ENCODE measurements around the gene MAST2.
"Not testable (repeated sequence)": the region's sequence is repeated elsewhere in the genome, so short reads cannot be mapped to it uniquely, and the experiment has no call there.

The MAST2 gene

GRCh38 chr1:46056325-46056724 lies 252.9 kb downstream of the MAST2 start:
- peaks cover 11% of the 10 kb centered on the region for H3K36me3 ChIP-seq (ENCODE audit: insufficient read depth, insufficient read length, low read length)
- no peak for DNase-seq (ENCODE audit: low read depth, low spot score)

GRCh38 chr1:46057215-46057614 lies 253.8 kb downstream of the MAST2 start:
- H3K27me3 ChIP-seq (ENCODE audit: insufficient read depth, insufficient read length); H3K4me1 ChIP-seq (ENCODE audit: insufficient read depth, insufficient read length); H3K4me3 ChIP-seq (ENCODE audit: insufficient read length, low read depth); H3K9ac ChIP-seq (ENCODE audit: insufficient read length, low read depth); DNase-seq (ENCODE audit: low read depth, low spot score): not testable (repeated sequence)
- H3K9me3 ChIP-seq (ENCODE audit: insufficient read depth, low read length), result peaks cover 19% of the 10 kb centered on the region; the same call in 1 of the 2 replicates
- H3K36me3 ChIP-seq (ENCODE audit: insufficient read depth, insufficient read length, low read length), result peaks cover 16% of the 10 kb centered on the region

More at GRCh38 chr1:46056325-46056724, 252.9 kb downstream of the MAST2 start:
- Histone ChIP-seq H3K9ac (ENCODE audit: insufficient read length, low read depth) (no peak overlapping the region), H3K4me1 (ENCODE audit: insufficient read depth, insufficient read length) (no peaks in the 10 kb centered on the region), H3K9me3 (ENCODE audit: insufficient read depth, low read length) (peaks cover 19% of the 10 kb centered on the region; the same call in 1 of the 2 replicates), H3K4me3 (ENCODE audit: insufficient read length, low read depth) (no peak overlapping the region), H3K27me3 (ENCODE audit: insufficient read depth, insufficient read length) (no peaks in the 10 kb centered on the region)
- TF ChIP-seq ZNF274 (IDR thresholded peaks at IDR 0.05; ENCODE audit: low read depth, low read length) (no peak), YY1 (IDR thresholded peaks at IDR 0.05; ENCODE audit: insufficient read depth, insufficient read length) (no peak), SUZ12 (IDR thresholded peaks at IDR 0.05; ENCODE audit: extremely low read depth, insufficient read depth, insufficient read length) (no peak)

DNA sequence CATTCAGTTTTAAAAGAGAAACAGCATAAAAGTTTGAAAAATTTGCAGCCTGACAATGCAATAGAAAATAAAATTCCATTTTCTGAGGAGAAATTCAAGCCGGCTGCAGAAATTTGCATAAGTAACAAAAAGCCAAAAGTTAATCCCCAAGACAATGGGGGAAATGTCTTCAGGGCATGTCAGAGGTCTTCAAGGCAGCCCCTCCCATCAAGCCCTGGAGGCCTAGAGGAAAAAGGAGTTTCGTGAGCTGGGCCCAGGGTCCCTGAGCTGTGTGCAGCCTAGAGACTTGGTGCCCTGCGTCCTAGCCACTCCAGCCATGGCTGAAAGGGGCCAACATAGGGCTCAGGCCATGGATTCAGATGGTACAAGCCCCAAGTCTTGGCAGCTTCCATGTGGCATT lies 254.4 kb downstream of the MAST2 start:
- peaks cover 19% of the 10 kb centered on the region; the same call in 1 of the 2 replicates for H3K9me3 ChIP-seq (ENCODE audit: insufficient read depth, low read length)
- no peaks in the 10 kb centered on the region for H3K27me3 ChIP-seq (ENCODE audit: insufficient read depth, insufficient read length)
- no peaks in the 10 kb centered on the region for H3K4me1 ChIP-seq (ENCODE audit: insufficient read depth, insufficient read length)
- no peak for TF ChIP-seq ZNF274 (IDR thresholded peaks at IDR 0.05; ENCODE audit: low read depth, low read length)
- no peak for TF ChIP-seq YY1 (IDR thresholded peaks at IDR 0.05; ENCODE audit: insufficient read depth, insufficient read length)
- no peak for TF ChIP-seq SUZ12 (IDR thresholded peaks at IDR 0.05; ENCODE audit: extremely low read depth, insufficient read depth, insufficient read length)
- H3K4me3 ChIP-seq (ENCODE audit: insufficient read length, low read depth), result no peak overlapping the region
- H3K36me3 ChIP-seq (ENCODE audit: insufficient read depth, insufficient read length, low read length), result peaks cover 16% of the 10 kb centered on the region
- no peak overlapping the region for H3K9ac ChIP-seq (ENCODE audit: insufficient read length, low read depth)
- DNase-seq (ENCODE audit: low read depth, low spot score), result no peak

DNA sequence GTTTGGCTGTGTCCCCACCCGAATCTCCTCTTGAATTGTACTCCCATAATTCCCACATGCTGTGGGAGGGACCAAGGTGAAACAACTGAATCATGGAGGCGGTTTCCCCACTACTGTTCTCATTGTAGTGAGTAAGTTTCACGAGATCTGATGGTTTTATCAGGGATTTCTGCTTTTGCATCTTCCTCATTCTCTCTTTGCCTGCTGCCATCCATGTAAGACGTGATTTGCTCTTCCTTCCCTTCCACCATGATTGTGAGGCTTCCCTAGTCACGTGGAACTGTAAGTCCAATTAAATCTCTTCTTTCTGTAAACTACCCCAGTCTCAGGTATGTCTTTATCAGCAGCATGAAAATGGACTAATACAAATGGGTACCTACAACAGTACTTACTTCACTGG lies 255.5 kb downstream of the MAST2 start:
- no peak overlapping the region for H3K9ac ChIP-seq (ENCODE audit: insufficient read length, low read depth)
- H3K9me3 ChIP-seq (ENCODE audit: insufficient read depth, low read length), result peaks cover 19% of the 10 kb centered on the region; the same call in 1 of the 2 replicates
- peaks cover 16% of the 10 kb centered on the region for H3K36me3 ChIP-seq (ENCODE audit: insufficient read depth, insufficient read length, low read length)
- DNase-seq (ENCODE audit: low read depth, low spot score), result no peak
- no peaks in the 10 kb centered on the region for H3K4me1 ChIP-seq (ENCODE audit: insufficient read depth, insufficient read length)
- TF ChIP-seq ZNF274 (IDR thresholded peaks at IDR 0.05; ENCODE audit: low read depth, low read length) (no peak), SUZ12 (IDR thresholded peaks at IDR 0.05; ENCODE audit: extremely low read depth, insufficient read depth, insufficient read length) (no peak), YY1 (IDR thresholded peaks at IDR 0.05; ENCODE audit: insufficient read depth, insufficient read length) (no peak)
- H3K4me3 ChIP-seq (ENCODE audit: insufficient read length, low read depth), result no peak overlapping the region
- no peaks in the 10 kb centered on the region for H3K27me3 ChIP-seq (ENCODE audit: insufficient read depth, insufficient read length)

DNA sequence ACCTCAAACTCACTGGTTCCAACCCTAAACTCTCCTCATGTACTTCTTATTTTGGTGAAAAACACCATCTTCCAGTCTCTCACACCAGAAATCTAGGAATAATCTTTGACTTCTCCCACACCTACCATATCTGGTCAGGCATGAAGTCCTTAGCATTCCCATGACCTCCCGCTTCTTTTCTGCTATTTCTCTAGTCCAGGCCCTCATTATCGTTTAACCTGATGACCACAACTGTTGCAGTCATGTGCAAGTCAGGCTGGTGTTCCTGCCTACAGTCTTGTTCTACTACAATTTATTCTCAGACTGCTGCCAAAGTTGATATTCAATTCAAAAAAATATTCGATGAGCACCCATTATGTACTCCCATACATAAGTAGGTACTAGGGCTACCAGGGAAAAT lies 257.7 kb downstream of the MAST2 start:
- no peak for TF ChIP-seq SUZ12 (IDR thresholded peaks at IDR 0.05; ENCODE audit: extremely low read depth, insufficient read depth, insufficient read length)
- TF ChIP-seq YY1 (IDR thresholded peaks at IDR 0.05; ENCODE audit: insufficient read depth, insufficient read length), result no peak
- TF ChIP-seq ZNF274 (IDR thresholded peaks at IDR 0.05; ENCODE audit: low read depth, low read length), result no peak
- no peaks in the 10 kb centered on the region for H3K4me1 ChIP-seq (ENCODE audit: insufficient read depth, insufficient read length)
- DNase-seq (ENCODE audit: low read depth, low spot score), result no peak
- H3K4me3 ChIP-seq (ENCODE audit: insufficient read length, low read depth), result no peak overlapping the region
- H3K27me3 ChIP-seq (ENCODE audit: insufficient read depth, insufficient read length), result no peaks in the 10 kb centered on the region
- H3K9ac ChIP-seq (ENCODE audit: insufficient read length, low read depth), result no peak overlapping the region
- H3K36me3 ChIP-seq (ENCODE audit: insufficient read depth, insufficient read length, low read length), result peaks cover 19% of the 10 kb centered on the region
- peaks cover 19% of the 10 kb centered on the region; the same call in 1 of the 2 replicates for H3K9me3 ChIP-seq (ENCODE audit: insufficient read depth, low read length)

- Histone ChIP-seq H3K4me3 (ENCODE audit: insufficient read length, low read depth) (no peak overlapping the region), H3K9ac (ENCODE audit: insufficient read length, low read depth) (no peak overlapping the region), H3K27me3 (ENCODE audit: insufficient read depth, insufficient read length) (no peaks in the 10 kb centered on the region), H3K9me3 (ENCODE audit: insufficient read depth, low read length) (peaks cover 17% of the 10 kb centered on the region; the same call in 1 of the 2 replicates), H3K4me1 (ENCODE audit: insufficient read depth, insufficient read length) (no peaks in the 10 kb centered on the region), H3K36me3 (ENCODE audit: insufficient read depth, insufficient read length, low read length) (peaks cover 19% of the 10 kb centered on the region)
- TF ChIP-seq YY1 (IDR thresholded peaks at IDR 0.05; ENCODE audit: insufficient read depth, insufficient read length) (no peak), SUZ12 (IDR thresholded peaks at IDR 0.05; ENCODE audit: extremely low read depth, insufficient read depth, insufficient read length) (no peak), ZNF274 (IDR thresholded peaks at IDR 0.05; ENCODE audit: low read depth, low read length) (no peak)
- DNase-seq (ENCODE audit: low read depth, low spot score), result no peak
These were observed 259.4 kb downstream of the MAST2 start for GRCh38 chr1:46062651-46063319.

DNA sequence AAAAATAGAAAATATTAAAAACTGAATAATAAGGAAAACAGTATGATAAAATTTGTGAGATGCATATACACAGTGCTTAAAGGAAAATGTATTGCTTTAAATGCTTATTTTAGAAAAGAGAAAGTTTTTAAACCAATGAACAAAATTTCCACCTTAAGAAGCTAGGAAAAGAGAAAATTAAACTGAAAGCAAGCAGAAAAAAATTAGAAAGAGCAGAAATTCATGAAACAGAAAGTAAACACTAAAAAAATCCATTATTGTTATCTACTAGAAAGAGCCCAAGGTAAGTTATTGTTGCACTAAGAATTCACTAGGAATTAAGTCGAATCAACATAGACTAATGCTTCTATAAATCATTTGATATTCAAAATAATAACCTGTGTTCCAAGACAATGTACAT lies 261.3 kb downstream of the MAST2 start:
- no peak for DNase-seq (ENCODE audit: low read depth, low spot score)
- Histone ChIP-seq H3K4me1 (ENCODE audit: insufficient read depth, insufficient read length) (no peaks in the 10 kb centered on the region), H3K27me3 (ENCODE audit: insufficient read depth, insufficient read length) (no peaks in the 10 kb centered on the region), H3K4me3 (ENCODE audit: insufficient read length, low read depth) (no peak overlapping the region), H3K9me3 (ENCODE audit: insufficient read depth, low read length) (no peaks in the 10 kb centered on the region), H3K36me3 (ENCODE audit: insufficient read depth, insufficient read length, low read length) (peaks cover 11% of the 10 kb centered on the region), H3K9ac (ENCODE audit: insufficient read length, low read depth) (no peak overlapping the region)
- TF ChIP-seq YY1 (IDR thresholded peaks at IDR 0.05; ENCODE audit: insufficient read depth, insufficient read length), result no peak
- TF ChIP-seq SUZ12 (IDR thresholded peaks at IDR 0.05; ENCODE audit: extremely low read depth, insufficient read depth, insufficient read length), result no peak
- no peak for TF ChIP-seq ZNF274 (IDR thresholded peaks at IDR 0.05; ENCODE audit: low read depth, low read length)

Measured in NT2/D1 (cell line).